Caco-2 (cell line): Measurements from ENCODE around the gene C3orf18. TPM values are rescaled to one million over a fixed set of nuclear protein-coding genes. Genes with fewer than 3 reads are reported as not detected.

Experiments
- BruUV-seq: library from RNA; stranded (reverse); fragments of 400-500 nt; replicated peaks from 2 replicates; lab custom pipeline; 2021; lab: Mats Ljungman, UMichigan
- CTCF ChIA-PET: fragments of 300-600 bp; sonication (Branson Sonifier 250); formaldehyde crosslinking; loops from one replicate; lab custom pipeline; 2022; ENCODE audit warnings: antibody characterized with exemption; lab: Charles Lee
- POLR2A ChIA-PET: fragments of 300-600 bp; sonication (Branson Sonifier 250); formaldehyde crosslinking; loops from one replicate; lab custom pipeline; 2022; ENCODE audit warnings: antibody characterized with exemption; lab: Charles Lee
- DNase-seq, 2 experiments: peaks; one replicate each; pipeline versions ENCODE4 v3.0.0 to v3.0.0-alpha.2; 2020 to 2022
- H3K27me3 ChIP-seq: replicated peaks from 2 replicates; pipeline ENCODE4 v1.6.0; 2011; ENCODE audit warnings: low read length; ENCODE audit not compliant: control insufficient read depth, insufficient read depth
- H3K36me3 ChIP-seq: 2 replicates; pipeline ENCODE4 v1.5.1; 2011; ENCODE audit warnings: low read length; ENCODE audit not compliant: control insufficient read depth, insufficient read depth
- H3K4me1 ChIP-seq: fragments of 250-450 bp; sonication (Bioruptor Pico); 2 replicates; pipeline ENCODE4 v1.5.1; 2020; ENCODE audit warnings: mild to moderate bottlenecking
- H3K4me3 ChIP-seq: 2 replicates; pipeline ENCODE4 v1.5.1; 2011; ENCODE audit warnings: low read depth, mild to moderate bottlenecking, control low read depth, low read length
- H3K9me3 ChIP-seq: fragments of 250-450 bp; sonication (Bioruptor Pico); 2 replicates; pipeline ENCODE4 v1.5.1; 2020; ENCODE audit warnings: mild to moderate bottlenecking, moderate library complexity
- H3K27ac Mint-ChIP-seq: one replicate; pipeline ENCODE4 v1.8.0; 2022; ENCODE audit warnings: mixed read lengths; ENCODE audit not compliant: unreplicated experiment
- H3K27me3 Mint-ChIP-seq: one replicate; pipeline ENCODE4 v1.8.0; 2022; ENCODE audit warnings: mixed read lengths; ENCODE audit not compliant: insufficient read depth, unreplicated experiment
- H3K36me3 Mint-ChIP-seq: one replicate; pipeline ENCODE4 v1.8.0; 2022; ENCODE audit warnings: mild to moderate bottlenecking, mixed read lengths; ENCODE audit not compliant: insufficient read depth, unreplicated experiment
- H3K4me1 Mint-ChIP-seq: one replicate; pipeline ENCODE4 v1.8.0; 2022; ENCODE audit warnings: low read depth, mixed read lengths; ENCODE audit not compliant: unreplicated experiment
- H3K4me3 Mint-ChIP-seq: one replicate; pipeline ENCODE4 v1.8.0; 2022; ENCODE audit warnings: mild to moderate bottlenecking, moderate library complexity, mixed read lengths; ENCODE audit not compliant: unreplicated experiment
- H3K9me3 Mint-ChIP-seq: one replicate; pipeline ENCODE4 v1.8.0; 2022; ENCODE audit warnings: mixed read lengths; ENCODE audit not compliant: unreplicated experiment
- CTCF ChIP-seq, 2 experiments: fragments of 200-600 bp in 1 of 2; IDR thresholded peaks; 1 replicate in 1 of 2; 2 replicates in 1 of 2; pipeline versions ENCODE4 v1.5.1 to v1.8.0; 2011 to 2022; ENCODE audit warnings: antibody characterized with exemption in 1 of 2, control low read depth in 1 of 2, inconsistent platforms in 1 of 2, low read depth in 1 of 2, low read length in 1 of 2, mild to moderate bottlenecking in 1 of 2, moderate library complexity in 1 of 2; ENCODE audit not compliant: insufficient read depth in 1 of 2, severe bottlenecking in 1 of 2, unreplicated experiment in 1 of 2
- intact Hi-C: fragments of 100-400 bp; cut with micrococcal nuclease; formaldehyde crosslinking; loops from one replicate; pipeline ENCODE4 v1.10.0; 2022; ENCODE audit not compliant: unreplicated experiment
- total RNA-seq: library from RNA; stranded (reverse); gene quantifications from 2 replicates; pipeline ENCODE4 v1.2.3, GENCODE V29; 2022

Gene C3orf18
- total RNA-seq, 1 experiment from 2014 or later: 2.1 TPM

- H3K9me3 ChIP-seq: no peaks in the 10 kb centered on the region
- peak; percentile 84 to 88 for DNase-seq
- no peaks in the 10 kb centered on the region for H3K9me3 Mint-ChIP-seq
- H3K36me3 ChIP-seq: no peaks in the 10 kb centered on the region
- H3K4me1 ChIP-seq: peaks cover 4% of the 10 kb centered on the region
- TSS peak; percentile 25 for BruUV-seq
- peaks cover 26% of the 10 kb centered on the region for H3K36me3 Mint-ChIP-seq
- no peaks in the 10 kb centered on the region for H3K27me3 ChIP-seq
- POLR2A ChIA-PET: interaction anchor here (0.6 to 1.6 kb wide), 4 partner anchors 37 to 769 kb away, joined by 3 to 5 read pairs (median 5); partner anchors contain the start of genes HEMK1 and MANF
- intact Hi-C loops: loop anchor here (1.0 to 2.0 kb wide), 4 partner anchors 36 to 756 kb away; no protein-coding TSS in a partner anchor
- CTCF ChIA-PET: interaction anchor here (0.6 to 2.2 kb wide), 22 partner anchors 8 to 769 kb away, joined by 3 to 91 read pairs (median 6); partner anchors contain the start of genes CYB561D2, HEMK1, MANF and NPRL2
- peak overlapping the region; percentile 85 for H3K27ac Mint-ChIP-seq
- peak overlapping the region; percentile 37 for H3K4me3 ChIP-seq
- H3K27me3 Mint-ChIP-seq: peaks cover 4% of the 10 kb centered on the region
- peaks cover 14% of the 10 kb centered on the region for H3K4me1 Mint-ChIP-seq
- peak; percentile 95 to 99 for TF ChIP-seq CTCF (IDR thresholded peaks at IDR 0.05; ENCODE audit: insufficient read depth in 1 of 2, low read depth in 1 of 2, low read length in 1 of 2, severe bottlenecking in 1 of 2, unreplicated experiment in 1 of 2)
- H3K4me3 Mint-ChIP-seq: peak overlapping the region; percentile 79
Observed at GRCh38 chr3:50616003-50616769, 48.6 kb upstream of the C3orf18 start.

GRCh38 chr3:50615190-50615589 is 47.6 kb upstream of the C3orf18 start:
- intact Hi-C loops: no loop called here
- H3K36me3 ChIP-seq: no peaks in the 10 kb centered on the region
- H3K4me3 ChIP-seq: no peak overlapping the region
- peaks cover 23% of the 10 kb centered on the region for H3K36me3 Mint-ChIP-seq
- H3K27me3 ChIP-seq: no peaks in the 10 kb centered on the region
- DNase-seq: no peak
- no peak overlapping the region for H3K27ac Mint-ChIP-seq
- H3K4me1 ChIP-seq: peaks cover 11% of the 10 kb centered on the region
- H3K9me3 Mint-ChIP-seq: no peaks in the 10 kb centered on the region
- POLR2A ChIA-PET: no interaction called here
- no peak for TF ChIP-seq CTCF (IDR thresholded peaks at IDR 0.05; ENCODE audit: insufficient read depth in 1 of 2, low read depth in 1 of 2, low read length in 1 of 2, severe bottlenecking in 1 of 2, unreplicated experiment in 1 of 2)
- H3K9me3 ChIP-seq: no peaks in the 10 kb centered on the region
- peaks cover 23% of the 10 kb centered on the region for H3K4me1 Mint-ChIP-seq
- H3K27me3 Mint-ChIP-seq: peaks cover 4% of the 10 kb centered on the region
- H3K4me3 Mint-ChIP-seq: no peak overlapping the region
- CTCF ChIA-PET: interaction anchor here (2.2 kb wide), 1 partner anchor 38 kb away, joined by 91 read pairs; no protein-coding TSS in a partner anchor
- no TSS peak for BruUV-seq

GRCh38 chr3:50612970-50613846 is 45.7 kb upstream of the C3orf18 start:
- BruUV-seq: no TSS peak
- Mint-ChIP-seq H3K27me3 (peaks cover 4% of the 10 kb centered on the region), H3K4me1 (peaks cover 23% of the 10 kb centered on the region), H3K27ac (peak overlapping the region; percentile 81), H3K4me3 (peak overlapping the region; percentile 83), H3K36me3 (peaks cover 23% of the 10 kb centered on the region), H3K9me3 (no peaks in the 10 kb centered on the region)
- Histone ChIP-seq H3K36me3 (no peaks in the 10 kb centered on the region), H3K4me3 (no peak overlapping the region), H3K9me3 (no peaks in the 10 kb centered on the region), H3K4me1 (peaks cover 11% of the 10 kb centered on the region), H3K27me3 (no peaks in the 10 kb centered on the region)
- intact Hi-C loops: loop anchor here (5.0 kb wide), 1 partner anchor 261 kb away; the partner anchor contains the start of genes CYB561D2 and NPRL2
- no peak for DNase-seq
- POLR2A ChIA-PET: no interaction called here
- CTCF ChIA-PET: interaction anchor here (0.6 to 2.1 kb wide), 6 partner anchors 11 to 71 kb away, joined by 3 to 19 read pairs (median 3); partner anchors contain the start of gene HEMK1
- TF ChIP-seq CTCF (IDR thresholded peaks at IDR 0.05; ENCODE audit: insufficient read depth in 1 of 2, low read depth in 1 of 2, low read length in 1 of 2, severe bottlenecking in 1 of 2, unreplicated experiment in 1 of 2): no peak
